GM20000 (cell line): ENCODE data around the gene NDC80.

Source experiments
- DNase-seq: peaks from one replicate; pipeline ENCODE4 v3.0.0; 2012; ENCODE audit warnings: low spot score
- CTCF ChIP-seq: IDR thresholded peaks from 2 replicates; pipeline ENCODE4 v1.5.1; 2012; ENCODE audit warnings: mild to moderate bottlenecking, control low read depth; ENCODE audit errors: extremely low read depth, missing control alignments

NDC80 gene

GRCh38 chr18:2534906-2535305 lies 36.5 kb upstream of the NDC80 start:
- TF ChIP-seq CTCF: no peak
- DNase-seq: no peak

GRCh38 chr18:2535419-2535910 lies 35.9 kb upstream of the NDC80 start:
- TF ChIP-seq CTCF: no peak
- DNase-seq: no peak

GRCh38 chr18:2536063-2536462 lies 35.3 kb upstream of the NDC80 start:
- no peak for DNase-seq
- TF ChIP-seq CTCF: no peak

GRCh38 chr18:2536493-2536892 lies 34.9 kb upstream of the NDC80 start:
- no peak for DNase-seq
- TF ChIP-seq CTCF: no peak

DNA sequence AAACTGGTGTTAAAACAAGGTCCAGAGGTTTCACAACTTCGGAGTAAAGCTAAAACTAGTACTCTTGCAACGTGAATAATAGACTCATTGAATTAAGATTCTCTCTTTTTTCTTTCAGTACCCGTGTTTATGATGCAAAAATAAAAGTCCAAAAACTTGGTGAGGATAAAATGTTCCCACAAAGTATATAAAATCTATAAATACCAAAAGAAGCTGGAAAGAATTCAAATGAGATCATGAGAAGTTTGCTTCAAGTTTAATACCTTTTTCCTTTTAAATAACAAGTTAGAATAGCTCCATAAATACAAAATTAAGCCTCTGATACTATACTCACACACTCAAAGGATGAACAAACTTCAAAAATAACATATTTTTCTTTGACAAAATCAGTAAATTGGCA lies 34.1 kb upstream of the NDC80 start:
- no peak for TF ChIP-seq CTCF
- no peak for DNase-seq

- DNase-seq: no peak
- no peak for TF ChIP-seq CTCF
Observed at GRCh38 chr18:2538236-2538635, 33.1 kb upstream of the NDC80 start.

- no peak for TF ChIP-seq CTCF
- no peak for DNase-seq
Observed at GRCh38 chr18:2538844-2539243, 32.5 kb upstream of the NDC80 start.
